GM08714 (cell line): ENCODE measurements around the gene ANXA4.
A peak's percentile ranks its signal among the peaks of the same experiment; 100 is the strongest.

Source experiments
- H3K4me3 ChIP-seq: fragments of 200-500 bp; sonication (Bioruptor generic); 2 replicates; pipeline ENCODE4 v1.5.1; 2014; ENCODE audit warnings: mild to moderate bottlenecking, low read length, inconsistent platforms
- ZNF274 ChIP-seq: IDR thresholded peaks from 2 replicates; pipeline ENCODE4 v1.6.1; 2012; ENCODE audit warnings: mild to moderate bottlenecking, low read depth, low read length

Gene ANXA4

GRCh38 chr2:69715964-69716363, 26.0 kb upstream of the ANXA4 start:
- H3K4me3 ChIP-seq: no peak overlapping the region
- no peak for TF ChIP-seq ZNF274

- no peak overlapping the region for H3K4me3 ChIP-seq
- no peak for TF ChIP-seq ZNF274
Measured at GRCh38 chr2:69716555-69717120, 25.3 kb upstream of the ANXA4 start.

- H3K4me3 ChIP-seq: no peak overlapping the region
- no peak for TF ChIP-seq ZNF274
Measured at GRCh38 chr2:69717186-69717585, 24.7 kb upstream of the ANXA4 start.

GRCh38 chr2:69717861-69718273, 24.1 kb upstream of the ANXA4 start:
- TF ChIP-seq ZNF274: no peak
- H3K4me3 ChIP-seq: no peak overlapping the region

GRCh38 chr2:69718338-69718965, 23.5 kb upstream of the ANXA4 start:
- no peak overlapping the region for H3K4me3 ChIP-seq
- TF ChIP-seq ZNF274: no peak

DNA sequence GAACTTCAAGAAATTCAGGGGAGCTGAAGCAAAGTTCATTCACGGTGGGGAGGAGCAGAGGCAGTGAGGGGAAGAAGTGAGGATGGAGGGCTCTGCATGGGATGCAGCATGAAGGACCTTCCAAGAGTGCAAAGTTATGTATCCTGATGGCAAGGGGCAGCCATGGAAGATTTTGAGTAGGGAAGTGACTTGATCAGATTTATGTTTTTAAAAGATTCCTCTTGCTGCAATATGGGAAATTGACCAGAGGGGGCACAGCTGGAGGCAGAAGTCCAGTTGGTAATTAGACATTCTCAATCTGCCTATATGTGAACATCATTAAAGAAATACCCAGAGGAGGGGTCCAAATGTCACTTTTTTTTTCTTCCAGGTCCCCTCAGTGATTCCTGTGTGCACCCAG, 21.5 kb upstream of the ANXA4 start:
- TF ChIP-seq ZNF274: no peak
- no peak overlapping the region for H3K4me3 ChIP-seq

DNA sequence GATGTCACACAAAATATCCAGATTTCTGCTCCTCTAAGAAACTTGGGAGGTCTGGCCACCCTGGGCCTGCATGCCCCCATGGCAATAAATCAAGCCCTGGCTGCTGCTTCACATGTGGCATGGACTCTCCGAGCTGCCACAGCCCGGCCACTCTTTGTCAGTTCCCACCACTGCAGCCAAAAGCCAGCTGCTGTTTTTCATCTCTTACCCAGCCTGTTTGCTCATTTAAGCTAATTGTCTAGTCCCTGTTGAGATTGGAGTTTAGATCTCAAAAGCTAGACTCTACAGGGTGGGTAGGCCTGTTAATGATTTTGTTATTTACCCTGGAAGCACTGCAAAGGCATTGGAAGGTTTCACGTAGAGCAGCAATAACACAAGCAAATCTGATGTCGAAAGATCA, 20.9 kb upstream of the ANXA4 start:
- TF ChIP-seq ZNF274: no peak

DNA sequence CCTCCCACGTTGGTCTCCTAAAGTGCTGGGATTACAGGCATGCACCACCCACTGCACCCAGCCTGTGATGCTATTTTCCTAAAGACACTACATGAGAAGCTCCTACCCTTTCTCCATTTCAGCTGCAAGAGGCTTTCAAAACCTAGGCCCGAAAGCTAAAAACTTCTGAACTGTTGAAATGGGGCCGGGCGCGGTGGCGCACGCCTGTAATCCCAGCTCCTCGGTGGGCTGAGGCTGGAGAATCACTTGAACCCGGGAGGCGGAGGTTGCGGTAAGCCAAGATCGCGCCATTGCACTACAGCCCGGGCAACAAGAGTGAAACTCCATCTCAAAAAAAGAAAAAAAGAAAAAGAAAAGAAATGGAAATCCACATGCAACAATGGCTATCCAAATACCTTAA, 18.1 kb upstream of the ANXA4 start:
- no peak overlapping the region for H3K4me3 ChIP-seq
- TF ChIP-seq ZNF274: no peak

More for the DNA sequence above, 20.9 kb upstream of the ANXA4 start:
- H3K4me3 ChIP-seq: no peak overlapping the region

- peak overlapping the region; percentile 59; the same call in 1 of the 2 replicates for H3K4me3 ChIP-seq
- TF ChIP-seq ZNF274: no peak
Measured at GRCh38 chr2:69724540-69725159, 17.3 kb upstream of the ANXA4 start.

- no peak for TF ChIP-seq ZNF274
- H3K4me3 ChIP-seq: no peak overlapping the region
Measured at GRCh38 chr2:69725706-69726360, 16.1 kb upstream of the ANXA4 start.

DNA sequence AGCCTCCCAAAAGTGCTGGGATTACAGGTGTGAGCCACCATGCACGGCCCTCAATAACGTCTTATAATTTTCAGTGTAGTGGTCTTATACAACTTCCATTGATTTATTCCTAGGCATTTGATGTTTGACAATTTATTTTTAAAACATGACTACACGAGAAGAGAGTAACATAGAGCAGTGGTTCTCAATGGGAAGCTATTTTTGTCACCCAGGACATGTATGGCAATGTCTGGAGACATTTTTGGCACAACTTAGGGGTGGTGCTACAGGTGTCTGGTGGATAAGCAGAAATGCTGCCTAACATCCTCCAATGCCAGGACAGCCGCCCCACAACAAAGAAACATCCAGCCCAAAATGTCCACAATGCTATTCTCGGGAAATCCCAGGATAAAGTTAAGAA, 12.7 kb upstream of the ANXA4 start:
- no peak for TF ChIP-seq ZNF274
- H3K4me3 ChIP-seq: no peak overlapping the region

- no peak for TF ChIP-seq ZNF274
- H3K4me3 ChIP-seq: no peak overlapping the region
Measured at GRCh38 chr2:69729781-69730180, 12.2 kb upstream of the ANXA4 start.

DNA sequence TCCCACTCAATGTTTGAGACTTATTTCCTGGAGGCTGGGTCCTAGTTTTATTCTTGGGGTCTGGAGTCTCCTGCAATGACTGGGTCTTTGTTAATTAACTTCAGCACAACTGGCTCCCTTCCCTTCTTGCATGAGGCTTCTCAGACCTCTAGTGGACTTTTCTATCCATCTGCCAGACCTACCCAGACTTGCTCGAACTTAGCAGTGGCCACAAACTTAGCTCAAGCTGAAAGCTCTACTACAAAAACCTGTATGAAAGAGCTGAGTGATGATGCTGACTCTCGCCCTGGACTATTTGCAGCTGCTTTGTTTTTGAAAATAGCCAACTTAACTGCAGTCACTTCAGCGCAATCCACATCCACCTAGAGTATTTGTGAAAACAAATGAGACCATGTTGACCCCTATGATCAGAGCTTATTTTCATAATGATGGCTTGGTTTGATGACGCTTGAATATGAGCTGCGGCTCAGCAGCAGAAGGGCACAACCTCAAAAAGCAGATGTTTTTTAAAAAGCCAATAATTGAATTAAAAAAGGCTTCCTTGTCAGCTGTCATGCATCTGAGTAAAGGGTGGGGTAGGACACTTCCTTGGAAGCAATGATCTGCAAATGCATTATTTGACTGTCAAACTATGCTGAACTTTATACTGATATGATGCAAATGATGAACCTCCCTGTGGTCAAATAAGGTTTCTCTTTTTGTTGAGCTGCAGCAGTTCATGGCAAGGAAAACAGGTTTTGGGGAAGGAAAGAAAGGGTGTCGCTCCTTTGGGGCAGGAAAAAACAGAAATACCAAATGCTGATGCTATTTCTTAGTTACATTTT, 10.6 kb upstream of the ANXA4 start:
- no peak overlapping the region for H3K4me3 ChIP-seq
- TF ChIP-seq ZNF274: no peak
